ENCODE results near the gene SPAG7. TPM values are rescaled to one million over a fixed set of nuclear protein-coding genes. Genes with fewer than 3 reads are reported as not detected.

The SPAG7 gene
- polyA plus RNA-seq, 6 donors from 2014 or later: 92.4 to 171 (median 104) TPM

DNA sequence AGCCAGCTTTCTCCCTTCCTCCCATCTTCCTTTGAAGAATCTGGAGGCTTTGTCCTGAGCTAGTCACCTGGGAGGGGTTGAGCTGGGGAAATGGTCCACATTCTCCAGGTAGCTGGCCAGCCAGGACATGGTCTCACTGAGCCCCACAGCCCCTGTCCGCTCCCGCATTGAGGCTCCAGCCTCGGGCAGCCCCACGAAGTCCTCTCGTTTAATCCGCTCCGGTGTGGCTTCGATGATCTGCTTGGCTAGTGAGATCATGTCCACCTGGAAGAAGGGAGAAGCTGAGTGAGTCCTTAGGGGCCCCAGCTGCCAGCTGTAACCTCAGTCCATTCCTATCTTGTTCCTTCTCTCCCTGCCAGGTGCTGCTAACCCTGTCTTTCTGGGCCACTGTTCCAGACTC, 2.7 kb upstream of the SPAG7 start:
- ATAC-seq (ENCODE audit: low read depth in 2 of 2): no peak
- no peak for DNase-seq
- Mint-ChIP-seq H3K4me1 (peaks cover 14 to 31% (median 22%) of the 10 kb centered on the region in 3 donors), H3K36me3 (peaks cover 0 to 22% of the 10 kb centered on the region in 2 donors), H3K27ac (peak overlapping the region in 2 of 6 donors; percentile 62 to 74), H3K9me3 (no peaks in the 10 kb centered on the region), H3K27me3 (no peaks in the 10 kb centered on the region), H3K4me3 (peak overlapping the region in 4 of 8 donors; percentile 29 to 79 (median 74))

- no peak for ATAC-seq (ENCODE audit: low read depth in 2 of 2)
- no peaks in the 10 kb centered on the region for H3K9me3 Mint-ChIP-seq
- H3K4me3 Mint-ChIP-seq: peak overlapping the region in 3 of 8 donors; percentile 39 to 79 (median 58)
- no peak for DNase-seq
- H3K27me3 Mint-ChIP-seq: no peaks in the 10 kb centered on the region
- peak overlapping the region in 3 of 6 donors; percentile 6 to 82 (median 48) for H3K27ac Mint-ChIP-seq
- peaks cover 0 to 16% of the 10 kb centered on the region in 2 donors for H3K36me3 Mint-ChIP-seq
- H3K4me1 Mint-ChIP-seq: peaks cover 18 to 29% (median 18%) of the 10 kb centered on the region in 3 donors
These were observed 2.0 kb upstream of the SPAG7 start for GRCh38 chr17:4969551-4970173.

DNA sequence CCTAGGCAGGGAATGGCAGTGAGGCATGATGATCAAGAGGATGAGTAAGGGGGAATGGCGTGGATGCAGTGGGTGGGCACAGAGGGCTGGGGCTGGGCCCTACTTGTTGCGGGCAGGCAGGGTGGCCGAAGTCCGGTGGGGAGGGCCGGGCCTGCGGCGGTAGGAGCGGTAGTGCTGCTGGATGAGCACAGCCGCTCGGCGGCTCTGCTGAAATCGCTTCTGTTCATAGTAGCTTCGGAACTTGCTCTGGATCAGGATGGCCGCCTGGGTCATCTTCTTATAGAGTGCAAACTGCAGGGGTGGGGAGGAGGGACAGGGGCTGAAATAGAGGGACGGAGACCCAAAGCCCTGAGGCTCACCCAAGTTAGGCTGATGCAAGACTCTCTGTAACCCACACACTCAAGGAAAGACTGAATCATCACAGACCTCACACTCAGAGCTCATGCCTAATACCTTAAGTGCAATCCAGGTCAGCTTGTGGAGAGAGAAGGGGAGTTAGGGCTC, 1.5 kb upstream of the SPAG7 start:
- Mint-ChIP-seq H3K36me3 (peaks cover 0 to 12% of the 10 kb centered on the region in 2 donors), H3K9me3 (no peaks in the 10 kb centered on the region), H3K4me3 (peak overlapping the region in 2 of 8 donors; percentile 39 to 79), H3K4me1 (peaks cover 14 to 29% (median 18%) of the 10 kb centered on the region in 3 donors), H3K27me3 (no peaks in the 10 kb centered on the region), H3K27ac (peak overlapping the region in 2 of 6 donors; percentile 54 to 74)
- no peak for DNase-seq
- ATAC-seq (ENCODE audit: low read depth in 2 of 2): no peak

DNA sequence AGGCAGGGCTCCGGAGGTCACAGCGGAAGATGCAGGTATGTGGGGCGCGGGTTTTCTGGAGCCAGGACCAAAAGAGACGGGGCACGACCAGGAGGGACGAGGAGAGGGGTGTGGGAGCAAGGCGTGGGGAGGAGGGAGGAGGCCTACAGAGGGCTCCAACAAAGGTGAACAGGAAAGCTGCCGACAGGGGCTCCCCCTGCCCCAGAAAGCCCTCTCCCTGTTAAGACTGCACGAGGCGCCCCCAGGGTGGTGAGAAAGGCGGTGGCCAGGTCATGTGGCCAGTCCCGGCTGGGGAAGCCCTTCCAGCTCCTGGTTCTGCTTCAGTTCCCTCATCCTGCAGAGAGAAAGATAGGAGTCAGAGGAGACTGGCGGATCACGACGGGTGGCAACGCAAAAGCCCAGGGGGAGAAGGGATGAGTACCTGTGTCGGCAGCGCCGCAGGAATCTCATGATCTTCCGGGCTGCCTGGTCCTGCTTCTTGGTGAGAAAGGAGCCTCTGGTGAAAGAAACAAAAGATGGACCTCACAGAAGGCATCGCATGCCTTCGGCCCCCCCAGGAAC, 949 bp upstream of the SPAG7 start:
- Mint-ChIP-seq H3K9me3 (no peaks in the 10 kb centered on the region), H3K36me3 (peaks cover 0 to 6% of the 10 kb centered on the region in 2 donors), H3K27ac (peak overlapping the region in 1 of 6 donors; percentile 54), H3K27me3 (no peaks in the 10 kb centered on the region), H3K4me1 (peaks cover 14 to 24% (median 18%) of the 10 kb centered on the region in 3 donors), H3K4me3 (peak overlapping the region in 2 of 8 donors; percentile 39 to 79)
- DNase-seq: no peak
- no peak for ATAC-seq (ENCODE audit: low read depth in 2 of 2)

GRCh38 chr17:4966844-4967538, 626 bp downstream of the SPAG7 start:
- Mint-ChIP-seq H3K9me3 (no peaks in the 10 kb centered on the region), H3K4me1 (peaks cover 14 to 26% (median 18%) of the 10 kb centered on the region in 3 donors), H3K4me3 (no peak overlapping the region), H3K27ac (no peak overlapping the region), H3K27me3 (no peaks in the 10 kb centered on the region), H3K36me3 (no peaks in the 10 kb centered on the region)
- ATAC-seq (ENCODE audit: low read depth in 2 of 2) (peak; percentile 83 to 84), DNase-seq (peak; percentile 97)

GRCh38 chr17:4965311-4965986, 2.2 kb downstream of the SPAG7 start:
- peak overlapping the region in 5 of 8 donors; percentile 4 to 76 (median 56) for H3K4me3 Mint-ChIP-seq

GRCh38 chr17:4960279-4960922, 7.2 kb downstream of the SPAG7 start:
- peak overlapping the region in 2 of 6 donors; percentile 11 to 59 for H3K27ac Mint-ChIP-seq
- peaks cover 6 to 19% of the 10 kb centered on the region in 2 donors for H3K36me3 Mint-ChIP-seq
- no peaks in the 10 kb centered on the region for H3K9me3 Mint-ChIP-seq
- H3K4me1 Mint-ChIP-seq: peaks cover 16 to 24% (median 24%) of the 10 kb centered on the region in 3 donors
- ATAC-seq (ENCODE audit: low read depth in 2 of 2) (no peak), DNase-seq (no peak)
- no peaks in the 10 kb centered on the region for H3K27me3 Mint-ChIP-seq
- peak overlapping the region in 1 of 8 donors; percentile 29 for H3K4me3 Mint-ChIP-seq

More at GRCh38 chr17:4965311-4965986, 2.2 kb downstream of the SPAG7 start:
- H3K9me3 Mint-ChIP-seq: no peaks in the 10 kb centered on the region
- H3K27ac Mint-ChIP-seq: peak overlapping the region in 2 of 6 donors; percentile 23 to 52
- ATAC-seq (ENCODE audit: low read depth in 2 of 2) (no peak), DNase-seq (no peak)
- H3K36me3 Mint-ChIP-seq: peaks cover 5 to 6% of the 10 kb centered on the region in 2 donors
- H3K27me3 Mint-ChIP-seq: no peaks in the 10 kb centered on the region
- H3K4me1 Mint-ChIP-seq: peaks cover 14 to 23% (median 22%) of the 10 kb centered on the region in 3 donors

- H3K4me3 Mint-ChIP-seq: peak overlapping the region in 1 of 8 donors; percentile 2
- DNase-seq (no peak), ATAC-seq (ENCODE audit: low read depth in 2 of 2) (no peak)
- H3K4me1 Mint-ChIP-seq: peaks cover 11 to 20% (median 19%) of the 10 kb centered on the region in 3 donors
- no peaks in the 10 kb centered on the region for H3K27me3 Mint-ChIP-seq
- H3K9me3 Mint-ChIP-seq: no peaks in the 10 kb centered on the region
- peak overlapping the region in 1 of 6 donors; percentile 61 for H3K27ac Mint-ChIP-seq
- H3K36me3 Mint-ChIP-seq: peaks cover 6 to 19% of the 10 kb centered on the region in 2 donors
These were observed 8.2 kb downstream of the SPAG7 start for GRCh38 chr17:4959261-4959965.

- Mint-ChIP-seq H3K36me3 (peaks cover 6 to 19% of the 10 kb centered on the region in 2 donors), H3K27me3 (no peaks in the 10 kb centered on the region), H3K27ac (peak overlapping the region in 1 of 6 donors; percentile 24), H3K4me3 (no peak overlapping the region), H3K9me3 (no peaks in the 10 kb centered on the region), H3K4me1 (peaks cover 11 to 19% (median 17%) of the 10 kb centered on the region in 3 donors)
- no peak for DNase-seq
- ATAC-seq (ENCODE audit: low read depth in 2 of 2): no peak
These were observed 9.5 kb downstream of the SPAG7 start for GRCh38 chr17:4958102-4958501.

DNA sequence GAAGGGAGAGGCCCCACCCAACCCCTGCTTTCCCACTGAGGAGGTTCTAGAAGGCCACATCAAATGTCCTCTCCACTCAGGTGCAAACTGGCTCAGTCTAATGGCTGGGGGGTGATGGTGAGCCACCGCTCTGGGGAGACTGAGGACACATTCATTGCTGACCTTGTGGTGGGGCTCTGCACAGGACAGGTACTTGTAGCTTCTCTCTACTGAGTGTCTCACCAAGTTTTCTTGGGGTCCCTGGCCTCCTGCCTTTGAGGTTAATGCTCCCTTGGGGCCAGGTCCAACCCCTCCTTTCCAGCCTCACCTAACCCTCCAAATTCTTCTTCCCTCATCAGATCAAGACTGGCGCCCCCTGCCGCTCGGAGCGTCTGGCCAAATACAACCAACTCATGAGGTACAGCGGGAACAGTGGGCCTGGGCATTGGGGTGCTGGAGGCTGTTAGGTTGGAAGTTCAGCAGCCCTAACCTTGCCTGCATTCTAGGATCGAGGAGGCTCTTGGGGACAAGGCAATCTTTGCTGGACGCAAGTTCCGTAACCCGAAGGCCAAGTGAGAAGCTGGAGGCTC, 11.0 kb downstream of the SPAG7 start:
- ATAC-seq (ENCODE audit: low read depth in 2 of 2) (no peak), DNase-seq (no peak)
- Mint-ChIP-seq H3K27me3 (no peaks in the 10 kb centered on the region), H3K36me3 (peaks cover 6 to 19% of the 10 kb centered on the region in 2 donors), H3K4me3 (peak overlapping the region in 2 of 8 donors; percentile 8 to 76), H3K9me3 (no peaks in the 10 kb centered on the region), H3K27ac (peak overlapping the region in 1 of 6 donors; percentile 24), H3K4me1 (peaks cover 11 to 18% (median 17%) of the 10 kb centered on the region in 3 donors)

DNA sequence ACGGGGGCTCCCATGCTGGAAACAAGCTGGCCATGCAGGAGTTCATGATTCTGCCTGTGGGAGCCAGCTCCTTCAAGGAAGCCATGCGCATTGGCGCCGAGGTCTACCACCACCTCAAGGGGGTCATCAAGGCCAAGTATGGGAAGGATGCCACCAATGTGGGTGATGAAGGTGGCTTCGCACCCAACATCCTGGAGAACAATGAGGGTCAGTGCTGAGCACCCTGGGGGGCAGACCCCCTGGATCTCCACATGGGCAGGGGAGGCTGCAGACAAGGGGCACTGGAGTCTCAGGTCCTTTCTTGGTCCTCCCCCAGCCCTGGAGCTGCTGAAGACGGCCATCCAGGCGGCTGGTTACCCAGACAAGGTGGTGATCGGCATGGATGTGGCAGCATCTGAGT, 12.5 kb downstream of the SPAG7 start:
- H3K27ac Mint-ChIP-seq: no peak overlapping the region
- H3K4me1 Mint-ChIP-seq: peaks cover 22 to 25% (median 25%) of the 10 kb centered on the region in 3 donors
- ATAC-seq (ENCODE audit: low read depth in 2 of 2): no peak
- peaks cover 0 to 10% of the 10 kb centered on the region in 2 donors for H3K36me3 Mint-ChIP-seq
- no peaks in the 10 kb centered on the region for H3K27me3 Mint-ChIP-seq
- no peak overlapping the region for H3K4me3 Mint-ChIP-seq
- DNase-seq: no peak
- H3K9me3 Mint-ChIP-seq: no peaks in the 10 kb centered on the region

DNA sequence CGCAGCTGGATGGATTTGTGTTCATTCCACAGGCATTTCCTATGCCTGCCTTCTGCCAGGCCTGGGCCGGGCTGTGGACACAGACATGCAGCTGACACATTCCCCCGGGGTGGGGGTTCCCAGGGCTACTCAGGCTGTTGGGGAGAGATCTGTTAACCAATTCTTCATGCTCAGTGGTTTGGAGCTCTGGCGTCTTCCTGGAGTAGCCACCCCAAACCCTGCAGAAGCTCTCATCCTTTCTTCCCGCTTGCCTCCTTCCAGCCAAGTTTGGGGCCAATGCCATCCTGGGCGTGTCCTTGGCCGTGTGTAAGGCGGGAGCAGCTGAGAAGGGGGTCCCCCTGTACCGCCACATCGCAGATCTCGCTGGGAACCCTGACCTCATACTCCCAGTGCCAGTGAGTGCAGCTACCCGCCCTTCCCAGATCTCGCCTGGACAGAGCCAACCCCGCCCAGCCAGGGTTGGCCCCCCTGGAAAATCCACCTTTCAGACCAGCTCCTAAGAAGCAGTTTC, 14.1 kb downstream of the SPAG7 start:
- Mint-ChIP-seq H3K36me3 (no peaks in the 10 kb centered on the region), H3K4me1 (peaks cover 15 to 27% (median 23%) of the 10 kb centered on the region in 3 donors), H3K27ac (no peak overlapping the region), H3K27me3 (no peaks in the 10 kb centered on the region), H3K9me3 (no peaks in the 10 kb centered on the region), H3K4me3 (peak overlapping the region in 1 of 8 donors; percentile 83)
- DNase-seq (no peak), ATAC-seq (ENCODE audit: low read depth in 2 of 2) (no peak)
